Neuron (in vitro differentiated cells): ENCODE measurements around the gene MEIS2.

ENCODE experiments used
- H2AFZ ChIP-seq: one replicate; pipeline ENCODE4 v1.6.1; 2013; ENCODE audit warnings: low read depth, mild to moderate bottlenecking, inconsistent platforms, low read length, moderate library complexity
- H3K27me3 ChIP-seq: one replicate; pipeline ENCODE4 v1.6.1; 2013; ENCODE audit warnings: low read length; ENCODE audit not compliant: insufficient read depth
- H3K36me3 ChIP-seq: one replicate; pipeline ENCODE4 v1.6.1; 2013; ENCODE audit warnings: low read length; ENCODE audit not compliant: insufficient read depth
- H3K4me1 ChIP-seq: one replicate; pipeline ENCODE4 v1.6.1; 2013; ENCODE audit warnings: low read length; ENCODE audit not compliant: insufficient read depth
- H3K4me3 ChIP-seq: 2 replicates; pipeline ENCODE4 v1.5.1; 2013; ENCODE audit warnings: mild to moderate bottlenecking, low read length, moderate library complexity
- H3K9me3 ChIP-seq: one replicate; pipeline ENCODE4 v1.6.1; 2013; ENCODE audit warnings: low read length

Gene MEIS2

GRCh38 chr15:37034392-37034791 is 66.0 kb downstream of the MEIS2 start:
- no peak overlapping the region for H2AFZ ChIP-seq
- peaks cover 19% of the 10 kb centered on the region for H3K36me3 ChIP-seq
- H3K4me3 ChIP-seq, result no peak overlapping the region
- no peaks in the 10 kb centered on the region for H3K9me3 ChIP-seq
- H3K27me3 ChIP-seq, result no peaks in the 10 kb centered on the region
- H3K4me1 ChIP-seq, result peaks cover 12% of the 10 kb centered on the region

- peaks cover 12% of the 10 kb centered on the region for H3K4me1 ChIP-seq
- no peaks in the 10 kb centered on the region for H3K9me3 ChIP-seq
- H2AFZ ChIP-seq, result no peak overlapping the region
- H3K4me3 ChIP-seq, result no peak overlapping the region
- H3K27me3 ChIP-seq, result no peaks in the 10 kb centered on the region
- H3K36me3 ChIP-seq, result peaks cover 19% of the 10 kb centered on the region
Measured at GRCh38 chr15:37032091-37032775, 68.1 kb downstream of the MEIS2 start.

- Histone ChIP-seq H3K4me1 (peaks cover 12% of the 10 kb centered on the region), H3K27me3 (no peaks in the 10 kb centered on the region), H2AFZ (no peak overlapping the region), H3K9me3 (no peaks in the 10 kb centered on the region), H3K36me3 (peaks cover 17% of the 10 kb centered on the region), H3K4me3 (no peak overlapping the region)
Measured at GRCh38 chr15:37031198-37031597, 69.2 kb downstream of the MEIS2 start.

GRCh38 chr15:37028625-37029296 is 71.6 kb downstream of the MEIS2 start:
- Histone ChIP-seq H3K9me3 (no peaks in the 10 kb centered on the region), H3K36me3 (peaks cover 8% of the 10 kb centered on the region), H3K4me3 (no peak overlapping the region), H3K4me1 (peaks cover 6% of the 10 kb centered on the region), H3K27me3 (no peaks in the 10 kb centered on the region), H2AFZ (no peak overlapping the region)

GRCh38 chr15:37020852-37021251 is 79.5 kb downstream of the MEIS2 start:
- H3K9me3 ChIP-seq, result no peaks in the 10 kb centered on the region
- no peaks in the 10 kb centered on the region for H3K36me3 ChIP-seq
- no peak overlapping the region for H3K4me3 ChIP-seq
- no peaks in the 10 kb centered on the region for H3K27me3 ChIP-seq
- no peak overlapping the region for H2AFZ ChIP-seq
- peaks cover 17% of the 10 kb centered on the region for H3K4me1 ChIP-seq

- H3K27me3 ChIP-seq, result no peaks in the 10 kb centered on the region
- H2AFZ ChIP-seq, result no peak overlapping the region
- H3K36me3 ChIP-seq, result no peaks in the 10 kb centered on the region
- no peak overlapping the region for H3K4me3 ChIP-seq
- no peaks in the 10 kb centered on the region for H3K9me3 ChIP-seq
- peaks cover 28% of the 10 kb centered on the region for H3K4me1 ChIP-seq
Measured at GRCh38 chr15:37019479-37020433, 80.6 kb downstream of the MEIS2 start.

- Histone ChIP-seq H3K27me3 (no peaks in the 10 kb centered on the region), H3K4me1 (peaks cover 33% of the 10 kb centered on the region), H3K36me3 (no peaks in the 10 kb centered on the region), H3K4me3 (no peak overlapping the region), H3K9me3 (no peaks in the 10 kb centered on the region), H2AFZ (no peak overlapping the region)
Measured at GRCh38 chr15:37017031-37017625, 83.2 kb downstream of the MEIS2 start.

GRCh38 chr15:37016231-37016630 is 84.1 kb downstream of the MEIS2 start:
- Histone ChIP-seq H3K36me3 (no peaks in the 10 kb centered on the region), H3K9me3 (no peaks in the 10 kb centered on the region), H2AFZ (no peak overlapping the region), H3K4me1 (peaks cover 33% of the 10 kb centered on the region), H3K27me3 (no peaks in the 10 kb centered on the region), H3K4me3 (no peak overlapping the region)

GRCh38 chr15:37015451-37015850 is 84.9 kb downstream of the MEIS2 start:
- no peak overlapping the region for H3K4me3 ChIP-seq
- H3K27me3 ChIP-seq, result no peaks in the 10 kb centered on the region
- H3K36me3 ChIP-seq, result no peaks in the 10 kb centered on the region
- no peaks in the 10 kb centered on the region for H3K9me3 ChIP-seq
- H3K4me1 ChIP-seq, result peaks cover 33% of the 10 kb centered on the region
- H2AFZ ChIP-seq, result no peak overlapping the region

- Histone ChIP-seq H3K4me1 (peaks cover 29% of the 10 kb centered on the region), H3K36me3 (no peaks in the 10 kb centered on the region), H3K9me3 (no peaks in the 10 kb centered on the region), H2AFZ (no peak overlapping the region), H3K27me3 (no peaks in the 10 kb centered on the region), H3K4me3 (no peak overlapping the region)
Measured at GRCh38 chr15:37015035-37015434, 85.3 kb downstream of the MEIS2 start.

- Histone ChIP-seq H3K36me3 (no peaks in the 10 kb centered on the region), H2AFZ (no peak overlapping the region), H3K9me3 (no peaks in the 10 kb centered on the region), H3K4me3 (no peak overlapping the region), H3K4me1 (peaks cover 24% of the 10 kb centered on the region), H3K27me3 (no peaks in the 10 kb centered on the region)
Measured at GRCh38 chr15:37014566-37014965, 85.8 kb downstream of the MEIS2 start.

GRCh38 chr15:37014137-37014536 is 86.2 kb downstream of the MEIS2 start:
- peaks cover 21% of the 10 kb centered on the region for H3K4me1 ChIP-seq
- H3K9me3 ChIP-seq, result no peaks in the 10 kb centered on the region
- H2AFZ ChIP-seq, result no peak overlapping the region
- H3K4me3 ChIP-seq, result no peak overlapping the region
- no peaks in the 10 kb centered on the region for H3K36me3 ChIP-seq
- H3K27me3 ChIP-seq, result no peaks in the 10 kb centered on the region

- Histone ChIP-seq H3K4me1 (peaks cover 13% of the 10 kb centered on the region), H3K4me3 (no peak overlapping the region), H3K27me3 (no peaks in the 10 kb centered on the region), H3K36me3 (peaks cover 2% of the 10 kb centered on the region), H2AFZ (no peak overlapping the region), H3K9me3 (no peaks in the 10 kb centered on the region)
Measured at GRCh38 chr15:37010595-37010994, 89.8 kb downstream of the MEIS2 start.
